ENCODE measurements around the gene WAPL. TPM values are rescaled to one million over a fixed set of nuclear protein-coding genes. Genes with fewer than 3 reads are reported as not detected.

WAPL gene
- total RNA-seq, 2 experiments from 2014 or later, result 51.1 to 75.7 TPM

- BruUV-seq (replicated peaks), result no TSS peak
- no peaks in the 10 kb centered on the region for H3K9me2 ChIP-seq (ENCODE audit: insufficient read depth, low read length)
- POLR2A ChIA-PET, result interaction anchor here (0.9 kb wide), 1 partner anchor 11 kb away, joined by 3 read pairs; no protein-coding TSS in a partner anchor
- no peak overlapping the region for H2AFZ ChIP-seq (ENCODE audit: low read length)
- intact Hi-C loops (cut with micrococcal nuclease; ENCODE audit: unreplicated experiment), result no loop called here
- peaks cover 7% of the 10 kb centered on the region for H3K4me1 ChIP-seq (ENCODE audit: insufficient read depth, low read length, poor library complexity, severe bottlenecking)
- no peak overlapping the region for H3K27ac ChIP-seq (ENCODE audit: low read depth, low read length, poor library complexity, severe bottlenecking)
- DNase-seq (ENCODE audit: low spot score), result no peak
- H3K4me2 ChIP-seq (ENCODE audit: low read length), result no peak overlapping the region
- H3K79me2 ChIP-seq (ENCODE audit: insufficient read depth, low read depth, low read length), result peaks cover 68% of the 10 kb centered on the region
- H3K4me3 ChIP-seq (ENCODE audit: low read depth, low read length, poor library complexity, severe bottlenecking), result no peak overlapping the region
- CTCF ChIA-PET (ENCODE audit: unreplicated experiment), result no interaction called here
- H3K9me3 ChIP-seq (ENCODE audit: low read length), result no peaks in the 10 kb centered on the region
- TF ChIP-seq CTCF (conservative IDR thresholded peaks at IDR 0.05; ENCODE audit: low read length), result no peak
- TF ChIP-seq EZH2phosphoT487 (IDR thresholded peaks at IDR 0.05; ENCODE audit: borderline replicate concordance, low read depth, low read length), result no peak
- peaks cover 5% of the 10 kb centered on the region for H4K20me1 ChIP-seq (ENCODE audit: insufficient read depth, low read length)
- H3K36me3 ChIP-seq (ENCODE audit: insufficient read depth, low read length), result peaks cover 90% of the 10 kb centered on the region
Measured at GRCh38 chr10:86489960-86490612, 31.5 kb downstream of the WAPL start.

- intact Hi-C loops (cut with micrococcal nuclease; ENCODE audit: unreplicated experiment), result no loop called here
- Histone ChIP-seq H3K4me3 (ENCODE audit: low read depth, low read length, poor library complexity, severe bottlenecking) (no peak overlapping the region), H3K9me3 (ENCODE audit: low read length) (no peaks in the 10 kb centered on the region), H3K9me2 (ENCODE audit: insufficient read depth, low read length) (no peaks in the 10 kb centered on the region), H3K79me2 (ENCODE audit: insufficient read depth, low read depth, low read length) (peaks cover 60% of the 10 kb centered on the region), H4K20me1 (ENCODE audit: insufficient read depth, low read length) (peaks cover 5% of the 10 kb centered on the region; the same call in 1 of the 2 replicates), H3K4me1 (ENCODE audit: insufficient read depth, low read length, poor library complexity, severe bottlenecking) (peaks cover 7% of the 10 kb centered on the region), H3K27ac (ENCODE audit: low read depth, low read length, poor library complexity, severe bottlenecking) (no peak overlapping the region), H2AFZ (ENCODE audit: low read length) (no peak overlapping the region), H3K4me2 (ENCODE audit: low read length) (no peak overlapping the region), H3K36me3 (ENCODE audit: insufficient read depth, low read length) (peaks cover 89% of the 10 kb centered on the region)
- no peak for TF ChIP-seq EZH2phosphoT487 (IDR thresholded peaks at IDR 0.05; ENCODE audit: borderline replicate concordance, low read depth, low read length)
- TF ChIP-seq CTCF (conservative IDR thresholded peaks at IDR 0.05; ENCODE audit: low read length), result no peak
- DNase-seq (ENCODE audit: low spot score), result no peak
- ChIA-PET CTCF (ENCODE audit: unreplicated experiment) (no interaction called here), POLR2A (no interaction called here)
- TSS peak; percentile 2 for BruUV-seq (replicated peaks)
Measured at GRCh38 chr10:86489071-86489810, 32.4 kb downstream of the WAPL start.

DNA sequence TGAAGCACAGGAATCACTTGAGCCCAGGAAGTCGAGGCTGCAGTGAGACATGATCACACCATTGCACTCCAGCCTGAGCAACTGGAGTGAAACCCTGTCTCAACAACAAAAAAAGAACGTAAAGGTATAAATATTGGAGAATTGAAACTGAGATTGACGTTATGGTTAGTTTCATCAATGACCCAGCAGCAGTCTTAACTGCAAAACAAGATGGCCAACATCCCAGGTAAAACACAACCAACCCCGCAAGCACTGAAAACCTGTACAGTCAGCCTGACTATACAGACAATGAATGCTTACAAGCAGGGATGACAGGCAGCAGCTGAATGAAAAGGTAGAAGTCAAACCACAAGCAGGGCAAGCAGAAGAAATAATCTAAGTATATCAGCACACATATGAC is 34.7 kb downstream of the WAPL start:
- TF ChIP-seq CTCF (conservative IDR thresholded peaks at IDR 0.05; ENCODE audit: low read length), result no peak
- no peak for TF ChIP-seq EZH2phosphoT487 (IDR thresholded peaks at IDR 0.05; ENCODE audit: borderline replicate concordance, low read depth, low read length)
- Histone ChIP-seq H3K27ac (ENCODE audit: low read depth, low read length, poor library complexity, severe bottlenecking) (no peak overlapping the region), H3K36me3 (ENCODE audit: insufficient read depth, low read length) (peaks cover 89% of the 10 kb centered on the region), H2AFZ (ENCODE audit: low read length) (no peak overlapping the region), H3K79me2 (ENCODE audit: insufficient read depth, low read depth, low read length) (peaks cover 54% of the 10 kb centered on the region), H3K4me2 (ENCODE audit: low read length) (no peak overlapping the region), H3K4me1 (ENCODE audit: insufficient read depth, low read length, poor library complexity, severe bottlenecking) (peaks cover 7% of the 10 kb centered on the region), H3K9me3 (ENCODE audit: low read length) (no peaks in the 10 kb centered on the region), H4K20me1 (ENCODE audit: insufficient read depth, low read length) (peaks cover 5% of the 10 kb centered on the region; the same call in 1 of the 2 replicates), H3K4me3 (ENCODE audit: low read depth, low read length, poor library complexity, severe bottlenecking) (no peak overlapping the region), H3K9me2 (ENCODE audit: insufficient read depth, low read length) (no peaks in the 10 kb centered on the region)
- BruUV-seq (replicated peaks), result no TSS peak
- ChIA-PET POLR2A (interaction anchor here (0.6 kb wide), 1 partner anchor 42 kb away, joined by 3 read pairs; no protein-coding TSS in a partner anchor), CTCF (ENCODE audit: unreplicated experiment) (no interaction called here)
- intact Hi-C loops (cut with micrococcal nuclease; ENCODE audit: unreplicated experiment), result no loop called here
- no peak for DNase-seq (ENCODE audit: low spot score)
